GM18858 (cell line): ENCODE data around the gene GSTA2.
"Not testable (repeated sequence)": the region's sequence is repeated elsewhere in the genome, so short reads cannot be mapped to it uniquely, and the experiment has no call there.

Experiments
- ATAC-seq: cut with Tn5 transposase; IDR thresholded peaks from one replicate; pipeline ENCODE4 v1.9.1; 2021; ENCODE audit not compliant: unreplicated experiment

The GSTA2 gene

GRCh38 chr6:52726741-52727535, 36.3 kb downstream of the GSTA2 start:
- ATAC-seq = no peak

GRCh38 chr6:52726193-52726542, 37.1 kb downstream of the GSTA2 start:
- ATAC-seq = no peak

- ATAC-seq = no peak
Measured at GRCh38 chr6:52725535-52726192, 37.6 kb downstream of the GSTA2 start.

GRCh38 chr6:52725143-52725534, 38.1 kb downstream of the GSTA2 start:
- ATAC-seq = no peak

GRCh38 chr6:52724406-52725121, 38.7 kb downstream of the GSTA2 start:
- peak; percentile 99 for ATAC-seq

- no peak for ATAC-seq
Measured at GRCh38 chr6:52724042-52724405, 39.3 kb downstream of the GSTA2 start.

GRCh38 chr6:52720321-52720720, 43.0 kb downstream of the GSTA2 start:
- no peak for ATAC-seq

- ATAC-seq = no peak
Measured at GRCh38 chr6:52718550-52718949, 44.7 kb downstream of the GSTA2 start.

- ATAC-seq = not testable (repeated sequence)
Measured at GRCh38 chr6:52714761-52715160, 48.5 kb downstream of the GSTA2 start.

GRCh38 chr6:52712136-52712535, 51.1 kb downstream of the GSTA2 start:
- ATAC-seq = no peak

- ATAC-seq = no peak
Measured at GRCh38 chr6:52707963-52708680, 55.2 kb downstream of the GSTA2 start.

GRCh38 chr6:52706001-52706400, 57.3 kb downstream of the GSTA2 start:
- ATAC-seq = no peak

GRCh38 chr6:52704781-52705502, 58.3 kb downstream of the GSTA2 start:
- not testable (repeated sequence) for ATAC-seq

- ATAC-seq = no peak
Measured at GRCh38 chr6:52704060-52704459, 59.2 kb downstream of the GSTA2 start.
